ENCODE results near the gene MDH1.
"Not testable (repeated sequence)": the region's sequence is repeated elsewhere in the genome, so short reads cannot be mapped to it uniquely, and the experiment has no call there.

The MDH1 gene

GRCh38 chr2:63589148-63589958 lies 590 bp downstream of the MDH1 start:
- DNase-seq: no peak

GRCh38 chr2:63590626-63591408 lies 2.1 kb downstream of the MDH1 start:
- DNase-seq: no peak

GRCh38 chr2:63591566-63592175 lies 2.9 kb downstream of the MDH1 start:
- DNase-seq: no peak

GRCh38 chr2:63594660-63595059 lies 5.9 kb downstream of the MDH1 start:
- DNase-seq: no peak

GRCh38 chr2:63596401-63596883 lies 7.7 kb downstream of the MDH1 start:
- no peak for DNase-seq

- no peak for DNase-seq
Measured at GRCh38 chr2:63598981-63599380, 10.2 kb downstream of the MDH1 start.

- no peak for DNase-seq
Measured at GRCh38 chr2:63600881-63601460, 12.2 kb downstream of the MDH1 start.

- no peak for DNase-seq
Measured at GRCh38 chr2:63604666-63605065, 15.9 kb downstream of the MDH1 start.

GRCh38 chr2:63608865-63609264 lies 20.1 kb downstream of the MDH1 start:
- not testable (repeated sequence) for DNase-seq

GRCh38 chr2:63610525-63610924 lies 21.8 kb downstream of the MDH1 start:
- no peak for DNase-seq

GRCh38 chr2:63613391-63613901 lies 24.7 kb downstream of the MDH1 start:
- DNase-seq: no peak

GRCh38 chr2:63614448-63614968 lies 25.7 kb downstream of the MDH1 start:
- no peak for DNase-seq

- no peak for DNase-seq
Measured at GRCh38 chr2:63614983-63615945, 26.5 kb downstream of the MDH1 start.

GRCh38 chr2:63617366-63617765 lies 28.6 kb downstream of the MDH1 start:
- DNase-seq: no peak

- DNase-seq: no peak
Measured at GRCh38 chr2:63619328-63619727, 30.6 kb downstream of the MDH1 start.

- DNase-seq: no peak
Measured at GRCh38 chr2:63622751-63623150, 34.0 kb downstream of the MDH1 start.

GRCh38 chr2:63623763-63624162 lies 35.0 kb downstream of the MDH1 start:
- not testable (repeated sequence) for DNase-seq

GRCh38 chr2:63627866-63628265 lies 39.1 kb downstream of the MDH1 start:
- DNase-seq: no peak

GRCh38 chr2:63628403-63628942 lies 39.7 kb downstream of the MDH1 start:
- no peak for DNase-seq

GRCh38 chr2:63631501-63631900 lies 42.7 kb downstream of the MDH1 start:
- no peak for DNase-seq

- no peak for DNase-seq
Measured at GRCh38 chr2:63632382-63632781, 43.6 kb downstream of the MDH1 start.
